GM19328 (cell line): ENCODE measurements around the gene C4orf33.
"Not testable (repeated sequence)": the region's sequence is repeated elsewhere in the genome, so short reads cannot be mapped to it uniquely, and the experiment has no call there.

ENCODE experiments used
- ATAC-seq: cut with Tn5 transposase; IDR thresholded peaks from one replicate; pipeline ENCODE4 v1.9.1; 2021; ENCODE audit warnings: mild to moderate bottlenecking, moderate library complexity; ENCODE audit not compliant: unreplicated experiment

C4orf33 gene

GRCh38 chr4:129126614-129127013, 30.7 kb downstream of the C4orf33 start:
- ATAC-seq = not testable (repeated sequence)

DNA sequence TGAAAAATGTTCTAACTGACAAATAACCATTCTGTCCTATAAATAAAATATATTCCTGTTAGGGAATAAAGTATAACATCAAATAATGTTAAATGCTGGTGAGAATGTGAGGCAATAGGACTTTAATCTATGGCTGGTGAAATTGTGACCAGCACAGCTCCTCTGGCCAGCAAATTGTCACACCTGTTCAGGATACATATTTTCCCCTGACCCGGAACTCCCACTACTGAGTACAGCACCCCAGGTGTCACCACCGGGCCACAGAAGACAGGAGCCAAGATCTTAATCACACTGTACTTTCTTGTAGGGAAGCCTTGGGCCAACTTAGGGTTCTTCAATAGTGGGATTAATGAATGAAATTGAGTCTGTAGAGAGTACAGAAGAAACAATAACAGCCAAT, 33.2 kb downstream of the C4orf33 start:
- no peak for ATAC-seq

DNA sequence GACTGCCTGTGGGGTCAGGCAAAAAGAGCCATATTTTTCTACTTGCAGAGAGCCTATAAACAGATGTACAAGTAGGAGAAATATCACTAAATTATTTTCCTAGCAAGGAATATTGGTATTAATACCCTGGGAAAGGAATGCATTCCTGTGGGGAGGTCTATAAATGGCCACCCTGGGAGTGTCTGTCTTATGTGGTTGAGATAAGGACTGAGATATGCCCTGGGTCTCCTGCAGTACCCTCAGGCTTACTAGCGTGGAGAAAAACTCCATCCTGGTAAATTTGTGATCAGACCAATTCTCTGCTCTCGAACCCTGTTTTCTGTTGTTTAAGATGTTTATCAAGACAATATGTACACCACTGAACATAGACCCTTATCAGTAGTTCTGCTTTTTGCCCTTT, 35.4 kb downstream of the C4orf33 start:
- ATAC-seq = no peak

DNA sequence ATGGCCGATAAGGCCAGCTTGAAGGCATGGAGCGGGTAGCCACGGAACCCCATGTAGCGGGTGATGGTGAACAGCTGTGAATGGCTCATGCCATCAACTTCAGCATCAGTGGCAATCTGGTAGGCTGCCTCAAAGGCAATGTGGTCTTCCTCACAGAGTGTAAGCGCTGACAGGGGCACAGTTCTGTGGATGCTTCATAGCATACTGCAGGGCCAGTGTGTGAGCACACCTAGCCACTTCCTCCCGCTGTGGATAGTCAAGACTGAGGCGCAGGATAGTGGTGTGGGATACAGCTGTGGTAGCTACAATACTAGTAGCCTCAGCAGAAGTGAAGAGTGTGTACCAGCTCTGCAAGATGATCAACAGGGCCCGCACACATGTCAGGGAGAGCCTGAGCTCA, 40.5 kb downstream of the C4orf33 start:
- ATAC-seq = no peak

DNA sequence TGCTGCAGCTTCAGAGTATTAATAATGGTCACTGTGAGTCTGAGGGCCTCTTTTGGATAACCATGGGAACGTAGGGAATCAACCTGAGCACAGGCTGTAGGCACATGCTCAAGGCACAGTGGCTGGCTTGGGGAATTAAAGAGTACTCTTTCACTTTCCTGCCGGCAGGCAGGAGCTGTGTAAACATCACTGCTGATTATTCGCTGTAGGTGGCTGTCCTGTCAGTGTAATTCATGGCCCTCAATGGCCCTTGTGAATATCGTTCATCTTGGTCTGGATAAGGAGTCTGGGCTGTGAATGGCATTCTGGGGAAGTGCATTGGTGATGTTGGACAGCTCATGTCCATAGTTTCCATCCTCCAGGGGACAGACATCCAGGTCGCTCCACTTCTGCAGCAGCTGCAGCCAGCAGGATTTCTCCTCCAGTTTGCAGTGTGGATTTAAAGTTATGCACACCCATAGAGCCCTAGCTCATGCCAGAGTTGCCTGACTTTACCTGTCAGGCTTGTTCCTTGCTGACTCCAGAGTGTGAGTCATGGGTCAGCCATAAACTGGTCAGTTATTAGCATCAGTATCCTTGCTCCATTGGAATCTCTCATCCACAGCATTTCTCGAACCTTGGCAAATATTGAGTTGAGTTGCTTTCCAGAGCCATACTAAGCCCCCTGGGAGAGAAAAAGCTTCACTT, 43.0 kb downstream of the C4orf33 start:
- no peak for ATAC-seq

DNA sequence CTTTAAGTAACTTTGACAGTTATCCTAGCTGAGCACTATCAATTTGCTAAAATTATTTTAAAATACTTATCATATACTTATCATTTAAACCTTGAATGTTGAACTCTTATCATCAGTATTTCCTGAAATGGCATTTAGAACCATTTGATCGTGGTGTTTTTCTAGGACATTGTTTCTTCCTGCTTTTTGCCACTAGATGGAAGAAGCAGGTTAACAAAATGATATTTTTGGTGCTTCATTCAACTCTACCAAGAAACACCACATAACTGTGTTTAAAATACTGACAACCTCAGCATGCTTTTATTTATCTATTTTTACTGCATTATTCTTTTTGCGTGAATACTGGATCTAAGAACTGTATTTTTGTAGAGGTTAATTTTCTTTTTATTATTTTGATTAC, 44.6 kb downstream of the C4orf33 start:
- no peak for ATAC-seq

DNA sequence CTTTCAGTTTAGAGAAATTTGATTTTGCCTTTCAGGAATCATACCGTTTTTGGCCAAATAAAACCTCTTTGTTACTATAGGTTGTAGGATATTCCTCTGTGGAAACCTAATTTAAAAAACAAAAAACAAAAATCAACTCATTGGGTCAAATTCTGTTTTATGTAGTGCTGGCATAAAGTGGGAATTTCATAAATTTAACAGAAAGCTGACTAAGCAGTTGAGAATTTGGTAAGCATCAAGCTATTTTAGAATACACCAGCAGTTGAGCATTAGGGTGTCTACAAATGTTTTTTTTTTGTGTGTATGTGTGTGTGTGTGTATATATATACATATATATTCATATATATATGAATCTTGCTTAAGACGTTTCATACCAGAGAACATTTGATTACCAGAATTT, 47.4 kb downstream of the C4orf33 start:
- ATAC-seq = no peak

DNA sequence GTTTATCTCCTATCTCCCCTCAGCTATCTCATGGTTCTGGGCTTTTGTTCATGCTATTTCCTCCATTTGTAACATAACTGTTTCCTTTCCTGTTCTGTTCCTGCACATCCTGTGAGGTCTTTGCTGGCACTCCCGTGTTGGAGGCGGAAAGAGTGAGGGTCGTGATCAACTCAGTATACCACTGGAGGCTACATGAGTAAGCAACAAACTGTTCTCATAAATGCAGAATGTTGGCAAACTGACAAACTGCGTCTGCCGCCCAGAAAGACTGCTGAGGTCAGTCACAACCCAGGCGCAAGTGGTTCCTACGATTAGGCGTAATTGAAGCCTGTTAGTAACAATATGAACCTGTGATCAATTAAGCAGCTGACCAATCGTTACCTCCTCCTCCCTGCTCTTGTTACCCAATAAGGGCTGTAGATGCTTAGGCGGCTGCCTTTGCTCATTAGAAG, 48.8 kb downstream of the C4orf33 start:
- ATAC-seq = no peak

- ATAC-seq = no peak
Measured at GRCh38 chr4:129145222-129145730, 49.3 kb downstream of the C4orf33 start.

DNA sequence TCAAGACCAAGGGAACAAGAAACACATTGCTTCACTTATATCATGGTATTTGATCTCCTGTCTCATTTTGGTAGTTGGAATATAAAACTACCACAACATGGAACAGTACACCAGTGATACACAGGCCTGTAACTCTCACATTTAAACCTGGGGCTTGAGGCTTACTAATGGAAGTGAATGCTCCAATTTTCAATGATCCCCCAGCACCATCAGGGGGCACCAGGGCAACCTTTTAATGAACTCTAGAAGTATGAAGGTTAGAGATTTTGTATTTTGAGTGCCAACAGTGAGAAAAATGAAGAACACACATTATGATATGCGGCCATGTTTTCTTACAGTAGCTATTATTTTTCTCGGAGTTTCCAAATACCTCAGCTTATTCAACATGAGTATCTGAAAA, 50.7 kb downstream of the C4orf33 start:
- no peak for ATAC-seq

DNA sequence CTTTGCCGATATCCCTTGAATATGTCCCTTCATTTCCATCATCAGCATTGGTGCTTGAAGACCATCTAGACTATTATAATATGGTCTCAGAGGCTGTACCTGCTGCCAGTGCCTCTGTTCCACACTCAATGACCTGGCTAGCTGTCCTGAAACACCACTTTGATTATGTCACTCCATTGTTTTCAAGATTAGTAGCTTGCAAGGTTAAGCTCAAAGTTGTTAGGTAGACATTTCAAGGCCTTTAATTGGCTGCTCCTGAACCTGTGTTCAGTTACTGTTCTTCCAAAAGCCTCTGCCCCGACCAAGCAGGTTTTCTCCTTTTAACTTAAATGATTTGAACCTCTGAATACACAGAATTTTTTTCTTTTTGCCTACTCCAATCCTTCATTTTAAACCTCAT, 52.9 kb downstream of the C4orf33 start:
- no peak for ATAC-seq

DNA sequence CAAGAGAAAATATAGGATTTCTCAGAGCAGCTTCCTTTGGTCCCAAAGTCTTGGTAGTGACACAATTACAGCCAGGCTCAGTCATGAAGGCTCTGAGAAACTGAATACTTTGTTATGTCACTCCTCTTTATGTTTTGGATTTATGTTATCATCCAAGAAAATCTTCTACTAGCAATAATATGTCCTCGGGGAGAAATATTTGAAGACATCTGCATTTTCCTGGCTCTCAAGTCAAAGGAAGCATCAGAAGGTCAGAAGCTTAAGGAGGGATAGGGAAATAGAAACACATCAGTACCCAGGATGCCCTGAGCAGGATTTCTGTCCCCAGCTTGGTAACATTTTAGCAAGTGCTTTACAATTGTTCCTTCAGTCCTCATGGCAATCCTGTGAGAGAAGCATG, 54.0 kb downstream of the C4orf33 start:
- ATAC-seq = no peak

- ATAC-seq = no peak
Measured at GRCh38 chr4:129152350-129152749, 56.4 kb downstream of the C4orf33 start.

DNA sequence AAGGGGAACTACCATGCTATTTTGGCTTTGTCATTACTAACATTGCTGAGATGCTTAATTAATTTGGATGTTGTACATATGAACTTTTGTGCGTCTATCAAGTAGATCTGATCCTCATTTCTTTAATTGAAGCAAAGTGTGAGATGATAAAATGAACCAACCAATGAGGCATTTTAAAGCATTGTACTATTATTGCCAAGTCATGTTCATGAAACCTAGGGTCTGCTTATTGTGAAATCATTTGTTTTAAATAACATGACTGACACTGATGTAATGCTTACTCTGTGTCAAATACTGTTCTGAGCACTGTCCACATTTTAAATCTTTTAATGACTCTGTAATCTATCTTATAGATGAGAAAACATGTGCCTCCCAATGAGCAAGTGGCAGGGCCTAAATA, 57.7 kb downstream of the C4orf33 start:
- no peak for ATAC-seq

DNA sequence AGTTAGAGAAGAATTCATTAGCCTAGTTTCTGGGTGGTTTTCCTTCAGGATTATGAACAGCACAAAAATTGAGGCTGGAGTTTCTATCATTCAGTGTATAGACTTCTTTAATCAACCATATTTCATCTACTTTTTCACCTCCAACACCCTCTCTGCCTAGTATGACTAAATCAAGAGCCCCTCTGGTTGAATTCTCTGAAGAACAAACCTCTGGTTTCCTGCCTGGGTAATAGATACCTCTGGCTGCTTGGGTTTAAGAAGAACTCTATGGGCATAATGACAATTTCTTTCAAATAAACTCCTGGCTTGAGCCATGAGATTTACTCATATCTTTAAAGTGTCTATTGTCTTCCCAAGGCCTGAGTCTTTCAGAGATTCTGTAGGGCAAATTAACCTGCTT, 66.5 kb downstream of the C4orf33 start:
- no peak for ATAC-seq

DNA sequence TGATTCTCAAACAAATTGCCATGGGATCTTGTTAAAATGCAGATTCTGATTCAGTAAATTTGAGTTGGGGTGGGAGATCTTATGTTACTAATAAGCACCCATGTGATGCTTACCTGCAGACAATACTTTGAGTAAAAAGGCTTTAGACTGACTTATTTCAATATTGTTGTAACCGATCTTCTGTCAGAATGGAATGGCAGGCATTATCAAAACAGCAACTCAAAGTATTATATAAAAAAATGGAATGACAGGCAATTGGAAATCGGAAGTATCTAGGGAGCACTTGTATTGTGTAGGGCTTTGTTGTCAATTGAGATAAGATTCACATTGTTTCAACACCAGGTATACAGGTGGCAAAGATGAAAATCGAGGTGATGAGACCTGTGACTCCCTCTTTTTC, 67.5 kb downstream of the C4orf33 start:
- ATAC-seq = no peak

- no peak for ATAC-seq
Measured at GRCh38 chr4:129164243-129164642, 68.3 kb downstream of the C4orf33 start.
